Measurements from ENCODE around the gene POPDC3.
"Not testable (repeated sequence)": the region's sequence is repeated elsewhere in the genome, so short reads cannot be mapped to it uniquely, and the experiment has no call there.

POPDC3 gene

DNA sequence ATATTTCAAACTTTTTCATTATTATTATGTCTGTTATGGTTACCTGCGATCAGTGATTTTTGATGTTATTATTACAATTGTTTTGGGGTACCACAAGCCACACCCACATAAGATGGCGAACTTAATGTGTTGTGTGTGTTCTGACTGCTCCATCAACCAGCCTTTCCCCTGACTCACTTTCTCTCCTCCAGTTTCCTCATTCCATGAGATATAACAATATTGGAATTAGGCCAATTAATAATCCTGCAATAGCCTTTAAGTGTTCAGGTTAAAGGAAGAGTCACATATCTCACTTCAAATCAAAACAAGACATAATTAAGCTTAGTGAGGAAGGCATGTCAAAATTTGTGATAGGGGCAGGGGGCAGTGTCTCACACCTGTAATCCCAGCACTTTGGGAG is 16.3 kb upstream of the POPDC3 start:
- no peak for DNase-seq (ENCODE audit: low read depth)

DNA sequence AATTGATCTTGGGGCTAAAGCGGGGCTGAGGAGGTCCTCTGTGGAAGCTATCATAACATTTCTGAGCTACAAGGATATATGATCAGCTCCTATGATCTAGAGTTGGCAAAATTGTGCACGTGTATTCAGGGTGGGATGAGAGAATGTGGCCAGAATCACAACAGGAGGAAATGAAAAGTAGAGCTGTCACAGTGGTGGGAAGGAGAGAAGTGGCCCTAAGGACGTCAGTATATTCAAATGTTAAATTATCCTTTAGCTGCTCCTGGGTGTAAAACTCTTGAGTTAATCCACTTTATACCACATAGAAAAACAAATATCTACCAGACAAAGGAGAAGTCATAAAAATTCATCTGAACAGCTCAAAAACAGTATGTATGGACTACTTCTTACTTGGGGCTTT is 14.8 kb upstream of the POPDC3 start:
- DNase-seq (ENCODE audit: low read depth), result no peak

DNA sequence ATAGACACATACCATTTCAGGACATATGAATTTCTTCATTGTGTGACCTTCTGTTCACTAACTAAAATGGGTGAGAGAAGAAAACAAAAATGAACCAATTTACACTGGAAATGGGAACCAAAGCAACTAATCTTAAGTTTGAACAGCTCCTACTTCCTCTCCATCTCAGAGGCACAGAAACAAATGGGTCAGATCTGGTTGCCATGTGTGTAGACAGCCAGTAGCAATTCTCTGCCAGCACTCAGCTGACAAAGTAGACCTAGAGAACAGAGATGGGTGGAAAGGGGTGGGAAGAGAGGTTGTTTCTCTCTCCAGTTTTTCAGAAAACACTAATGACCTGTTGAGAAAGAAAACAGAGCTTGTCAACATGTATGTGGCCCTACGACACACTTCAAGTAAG is 14.3 kb upstream of the POPDC3 start:
- DNase-seq (ENCODE audit: low read depth), result no peak

DNA sequence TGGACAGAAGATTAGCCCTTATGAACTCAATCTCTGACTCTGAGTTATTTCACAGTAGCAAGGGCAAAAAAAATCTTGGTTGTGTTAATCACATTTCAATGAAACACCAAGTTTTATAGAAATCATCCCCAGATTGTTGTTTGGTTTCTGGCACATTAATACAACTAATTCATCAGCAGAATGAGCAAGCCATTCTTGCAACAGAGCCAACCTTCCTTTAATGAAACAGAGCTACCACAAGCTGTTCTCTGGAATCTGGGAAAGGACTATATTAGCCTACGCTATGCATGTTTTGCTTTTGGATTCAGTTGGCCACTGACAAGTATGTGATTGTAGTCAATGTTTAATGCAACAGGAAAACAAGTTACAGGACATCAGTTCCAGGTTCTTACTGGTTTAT is 13.8 kb upstream of the POPDC3 start:
- no peak for DNase-seq (ENCODE audit: low read depth)

DNA sequence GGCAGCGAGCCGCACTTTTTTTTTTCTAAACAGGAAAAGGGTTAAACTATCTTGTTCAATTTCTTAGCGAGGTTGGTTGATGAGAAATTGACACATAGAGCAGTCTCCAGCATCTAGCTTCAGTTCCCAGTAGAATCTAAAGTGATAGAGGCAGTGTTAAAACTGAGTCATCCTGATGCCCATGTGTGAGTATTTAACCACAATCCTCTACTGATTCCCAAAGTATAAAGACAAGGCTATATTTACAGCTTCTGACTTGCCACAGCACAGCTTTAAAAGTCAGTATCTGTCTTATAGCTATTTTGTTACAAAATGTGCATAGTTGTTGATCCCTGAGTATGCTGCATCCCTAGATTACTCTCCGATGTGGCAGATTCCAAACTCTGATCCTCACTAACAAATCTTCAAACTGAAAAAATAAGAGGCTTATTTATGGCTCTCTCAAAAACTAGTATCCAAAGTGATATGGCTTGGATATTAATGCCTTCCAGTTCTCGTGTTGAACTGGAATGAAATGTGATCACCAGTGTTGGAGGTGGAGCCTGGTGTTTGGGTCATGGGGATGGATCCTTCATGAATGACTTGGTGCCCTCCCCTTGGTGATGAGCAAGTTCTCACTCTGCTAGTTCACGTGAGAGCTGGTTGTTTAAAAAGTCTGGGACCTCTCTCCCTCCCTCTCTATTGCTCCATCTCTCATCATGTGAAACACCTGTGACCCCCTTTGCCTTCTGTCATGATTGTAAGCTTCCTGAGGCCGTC is 13.1 kb upstream of the POPDC3 start:
- DNase-seq (ENCODE audit: low read depth), result no peak

DNA sequence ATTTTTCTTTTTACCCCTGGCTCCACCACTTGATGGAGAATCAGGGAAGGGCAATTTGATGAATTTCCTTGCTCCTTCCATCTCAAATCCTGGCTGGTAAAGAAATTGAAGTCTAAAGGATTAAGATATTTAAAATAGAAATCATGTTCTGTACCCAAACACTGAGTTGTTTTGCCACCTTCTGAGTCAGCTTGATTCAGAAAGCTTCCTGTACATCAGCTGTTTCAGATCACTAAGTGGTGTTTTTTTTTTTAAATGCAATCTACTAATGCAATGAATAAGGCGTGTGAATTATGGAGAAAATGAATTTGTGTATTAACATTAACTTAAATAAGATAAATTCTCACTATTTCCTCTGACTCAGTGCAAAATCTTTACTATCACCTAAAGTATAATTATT is 11.5 kb upstream of the POPDC3 start:
- DNase-seq (ENCODE audit: low read depth), result no peak

DNA sequence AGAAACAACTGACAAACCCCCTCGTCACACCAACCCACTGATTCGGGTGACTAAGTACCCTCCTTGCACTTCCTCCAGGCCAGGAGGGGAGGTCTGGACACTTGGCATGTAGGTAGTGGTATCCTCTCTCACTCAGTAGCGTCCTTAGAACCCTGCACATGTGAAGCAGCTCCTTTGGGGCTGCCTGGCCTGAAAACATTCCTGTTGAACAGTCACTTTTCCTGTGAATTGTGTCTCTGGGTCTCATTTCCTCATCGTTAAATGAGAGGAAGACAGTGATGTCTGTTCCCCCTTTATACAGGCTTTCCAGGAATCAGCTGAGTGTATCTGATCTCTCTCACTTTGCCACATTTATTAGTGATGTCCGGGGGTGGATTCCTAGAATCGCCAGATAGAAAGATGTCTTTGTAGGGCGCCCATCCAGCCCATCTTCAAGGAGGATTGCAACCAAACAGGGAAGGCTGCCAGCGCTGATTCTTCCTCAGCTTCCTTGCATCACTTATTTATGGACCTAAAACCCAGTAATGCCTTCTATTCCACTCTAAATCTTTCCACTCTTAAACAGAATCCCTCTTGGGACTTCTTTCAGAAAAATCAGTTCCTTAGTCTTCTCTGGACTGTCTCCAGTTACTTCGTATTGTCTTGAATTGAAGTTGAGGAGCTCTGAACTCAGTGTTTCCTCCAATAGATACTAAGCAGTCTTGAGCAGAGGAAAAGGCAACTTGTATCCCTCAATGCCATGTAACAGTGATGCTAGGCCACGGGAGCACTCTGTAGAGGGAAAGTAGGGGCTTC is 9.4 kb upstream of the POPDC3 start:
- DNase-seq (ENCODE audit: low read depth), result no peak

DNA sequence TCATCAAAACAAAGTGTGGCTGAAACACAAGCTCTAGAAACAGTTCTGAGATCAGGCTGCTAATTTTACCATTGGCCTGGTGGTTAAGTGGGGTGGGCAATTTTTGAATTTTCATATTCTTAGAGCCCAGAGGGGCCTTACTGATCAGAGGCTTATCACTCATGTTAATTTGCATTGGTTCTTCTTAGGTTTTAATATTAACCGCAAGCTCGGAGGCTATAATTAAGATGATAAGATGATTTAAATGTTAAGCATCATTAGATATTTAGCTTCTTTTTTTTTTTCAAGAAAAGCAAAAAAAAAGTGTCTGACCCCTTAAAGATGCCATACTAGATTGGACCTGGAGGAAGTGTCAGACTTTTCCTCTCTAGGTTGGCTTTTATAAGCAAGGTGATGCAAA is 8.4 kb upstream of the POPDC3 start:
- no peak for DNase-seq (ENCODE audit: low read depth)

DNA sequence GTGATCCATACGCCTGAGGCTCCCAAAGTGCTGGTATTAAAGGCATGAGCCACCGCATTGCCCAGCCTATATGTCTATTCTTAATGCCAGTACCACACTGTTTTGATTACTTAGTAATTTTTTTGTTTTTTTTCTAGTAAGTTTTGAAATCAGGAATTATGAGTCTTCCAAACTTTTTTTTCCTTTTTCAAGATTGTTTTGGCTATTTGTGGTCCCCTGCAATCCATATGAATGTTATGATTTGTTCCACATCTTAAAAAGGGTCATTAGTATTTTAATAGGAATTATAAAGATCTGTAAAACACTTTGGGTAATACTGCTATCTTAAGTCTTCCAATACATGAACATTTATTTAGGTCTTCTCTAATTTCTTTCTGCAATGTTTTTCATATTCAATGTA is 6.8 kb upstream of the POPDC3 start:
- no peak for DNase-seq (ENCODE audit: low read depth)

DNA sequence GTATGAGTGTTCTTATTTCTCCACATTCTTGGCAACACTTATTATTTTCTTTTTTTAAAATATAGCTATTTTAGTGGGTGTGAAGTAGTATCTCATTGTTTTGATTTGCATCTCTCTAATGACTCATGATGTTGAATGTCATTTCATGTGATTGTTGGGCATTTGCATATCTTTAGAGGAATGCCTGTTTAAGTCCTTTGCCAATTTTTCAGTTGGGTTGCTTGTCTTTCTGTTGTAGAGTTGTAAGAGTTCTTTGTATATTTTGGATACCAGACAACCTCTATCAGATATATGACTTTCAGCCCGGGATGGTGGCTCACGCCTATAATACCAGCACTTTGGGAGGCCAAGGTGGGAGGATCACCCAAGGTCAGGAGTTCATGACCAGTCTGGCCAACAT is 5.1 kb upstream of the POPDC3 start:
- no peak for DNase-seq (ENCODE audit: low read depth)

DNA sequence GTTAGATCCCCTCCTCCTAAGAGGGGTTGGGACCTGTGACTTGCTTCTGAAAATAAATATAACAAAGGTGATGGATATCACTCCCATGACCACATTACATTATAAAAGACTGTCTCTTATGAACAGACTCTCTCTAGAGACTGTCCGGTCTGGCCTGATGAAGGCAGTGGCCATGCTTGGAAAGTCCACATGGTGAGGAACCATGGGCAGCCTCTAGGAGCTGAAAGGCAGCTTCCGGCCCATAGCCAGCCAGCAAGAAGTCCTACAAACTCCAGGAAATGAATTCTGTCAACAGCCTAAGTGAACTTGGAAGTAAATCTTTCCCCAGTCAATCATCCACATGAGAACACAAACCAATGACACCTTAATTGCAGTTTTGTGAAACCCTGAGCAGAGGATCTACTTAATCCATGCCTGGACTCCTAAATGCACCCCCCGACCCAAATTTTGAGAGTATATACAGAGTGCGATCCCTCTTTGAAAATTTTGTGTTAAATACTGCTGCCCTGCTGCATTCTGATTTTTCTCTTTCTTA is 2.2 kb upstream of the POPDC3 start:
- no peak for DNase-seq (ENCODE audit: low read depth)

DNA sequence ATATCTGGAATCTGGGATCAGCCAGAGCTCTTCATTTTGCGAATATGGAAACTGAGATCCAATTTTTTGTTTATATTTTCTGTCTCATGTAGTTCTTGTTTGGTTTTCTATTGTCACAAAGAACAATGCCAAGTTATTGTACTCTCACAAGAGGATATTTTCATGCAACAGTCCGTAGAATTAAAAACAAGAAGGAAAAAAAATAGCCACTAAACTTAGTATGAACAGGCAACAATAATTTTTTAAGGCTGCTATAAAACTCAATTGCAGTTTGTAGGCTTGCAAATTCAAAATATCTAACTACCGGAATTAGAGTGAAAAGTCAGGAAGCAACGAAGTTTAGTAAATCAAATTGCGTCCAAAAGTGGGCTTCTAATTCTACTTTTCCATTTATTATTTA is 1.2 kb downstream of the POPDC3 start:
- DNase-seq (ENCODE audit: low read depth), result no peak

DNA sequence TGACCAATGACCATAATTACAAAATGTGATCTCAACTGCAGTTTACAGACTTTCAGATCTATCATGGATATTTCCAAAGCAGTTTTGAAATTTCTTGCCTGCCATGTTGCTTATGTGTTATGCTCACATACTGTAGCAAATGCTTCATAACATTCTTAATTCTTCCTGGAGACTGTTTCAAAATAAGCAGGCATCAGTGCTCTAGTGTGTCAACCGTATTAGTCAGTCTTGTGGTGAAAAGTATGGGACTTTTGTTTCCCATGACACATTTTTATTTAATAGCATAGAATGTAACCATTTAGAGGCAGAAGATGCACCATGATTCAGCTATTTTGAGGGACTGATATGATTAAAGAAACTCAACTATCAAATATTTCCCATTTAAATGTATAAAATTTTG is 1.7 kb downstream of the POPDC3 start:
- no peak for DNase-seq (ENCODE audit: low read depth)

DNA sequence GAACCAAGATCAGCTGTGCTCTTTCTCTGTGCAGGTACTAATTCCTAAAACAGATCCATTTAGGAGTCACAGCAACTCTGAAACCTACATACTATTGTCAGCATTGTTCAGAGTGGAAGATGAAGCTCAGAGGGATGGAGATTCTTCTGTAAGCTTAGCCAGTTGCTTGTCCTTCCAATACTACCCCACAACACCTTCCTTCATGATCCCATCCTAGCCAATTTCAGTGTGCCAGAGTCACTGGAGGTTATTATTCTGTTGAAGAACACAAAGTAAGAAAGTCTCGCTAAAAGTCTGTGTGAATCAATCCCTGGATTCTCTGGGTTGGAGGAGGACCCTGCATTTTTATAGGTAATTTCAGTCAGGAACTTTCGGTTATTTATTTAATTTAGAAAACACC is 2.3 kb downstream of the POPDC3 start:
- DNase-seq (ENCODE audit: low read depth), result no peak

DNA sequence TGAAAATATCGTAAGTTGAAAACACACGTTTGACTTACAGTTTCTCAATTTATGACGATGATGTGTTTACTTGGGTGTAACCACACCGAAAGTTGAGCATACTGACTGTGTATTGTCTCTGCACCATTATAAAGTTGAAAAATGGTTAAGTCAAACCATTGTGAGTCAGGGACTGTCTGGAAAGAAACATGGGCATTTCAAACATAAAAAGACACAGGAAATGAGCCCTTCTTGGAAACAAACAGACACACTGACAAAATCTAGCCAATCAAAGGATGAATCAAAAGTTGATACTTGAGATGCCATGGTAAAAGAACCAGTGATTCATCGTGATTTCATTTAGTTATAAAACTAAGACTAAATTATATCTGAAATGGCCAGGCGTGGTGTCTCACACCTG is 5.3 kb downstream of the POPDC3 start:
- no peak for DNase-seq (ENCODE audit: low read depth)

DNA sequence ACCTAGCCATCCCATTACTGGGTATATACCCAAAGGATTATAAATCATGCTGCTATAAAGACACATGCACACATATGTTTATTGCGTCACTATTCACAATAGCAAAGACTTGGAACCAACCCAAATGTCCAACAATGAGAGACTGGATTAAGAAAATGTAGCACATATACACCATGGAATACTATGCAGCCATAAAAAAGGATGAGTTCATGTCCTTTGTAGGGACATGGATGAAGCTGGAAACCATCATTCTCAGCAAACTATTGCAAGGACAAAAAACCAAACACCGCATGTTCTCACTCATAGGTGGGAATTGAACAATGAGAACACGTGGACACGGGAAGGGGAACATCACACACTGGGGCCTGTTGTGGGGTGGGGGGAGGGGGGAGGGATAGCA is 7.3 kb downstream of the POPDC3 start:
- not testable (repeated sequence) for DNase-seq (ENCODE audit: low read depth)

DNA sequence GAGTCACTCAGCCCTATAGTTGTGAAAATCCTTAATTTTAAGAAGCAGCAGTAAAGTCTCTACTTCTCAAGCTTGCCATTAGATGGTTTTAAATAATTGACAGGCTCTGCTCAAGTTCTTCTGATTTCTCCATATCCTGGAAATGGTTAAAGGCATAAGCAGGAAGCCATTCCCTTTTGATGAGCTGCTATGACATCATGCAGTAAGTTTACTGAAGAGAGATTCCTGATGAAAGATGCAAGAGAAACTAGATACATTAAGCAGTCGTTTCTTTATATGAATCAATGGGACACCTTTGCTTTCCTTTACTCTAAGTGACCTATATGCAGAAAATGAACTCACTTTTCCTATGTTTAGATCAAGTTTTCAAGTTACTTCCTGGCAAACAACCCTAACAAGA is 9.8 kb downstream of the POPDC3 start:
- DNase-seq (ENCODE audit: low read depth), result no peak

DNA sequence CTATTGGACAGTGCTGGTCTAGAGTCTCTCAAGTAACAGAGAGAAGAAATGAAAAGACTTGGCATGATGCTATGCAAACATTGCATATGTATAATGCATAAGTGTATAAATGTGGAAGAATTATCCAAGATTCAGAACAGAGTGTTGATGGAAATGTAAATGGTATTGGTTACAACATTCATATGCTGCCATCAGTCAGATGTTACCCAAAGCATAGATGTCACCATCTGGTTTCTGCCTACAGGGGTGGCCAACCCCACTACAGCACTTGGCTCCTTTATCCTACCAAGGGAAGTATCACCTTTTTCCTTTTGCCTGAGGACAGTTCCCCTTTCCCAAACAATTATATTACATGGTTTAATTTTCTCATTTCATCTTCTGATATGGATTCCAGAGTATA is 11.9 kb downstream of the POPDC3 start:
- no peak for DNase-seq (ENCODE audit: low read depth)

DNA sequence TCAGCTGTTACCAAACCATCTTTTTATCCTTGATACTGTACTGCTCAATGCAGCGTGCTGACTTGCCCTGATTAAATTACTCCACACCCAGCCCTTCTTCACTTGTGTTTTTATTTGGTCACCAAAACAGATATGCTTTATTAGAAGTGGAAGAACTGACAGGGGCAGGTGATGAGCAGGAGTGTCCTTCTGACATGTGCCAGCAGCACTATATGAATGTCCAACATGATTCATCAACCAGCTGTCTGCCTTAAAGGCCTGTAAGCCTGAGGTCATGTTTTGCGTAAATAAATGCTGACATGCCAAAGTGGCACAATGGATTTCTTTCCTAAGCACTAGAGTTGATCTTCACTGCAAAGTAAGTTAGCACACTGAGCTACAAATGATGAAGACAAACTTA is 15.4 kb downstream of the POPDC3 start:
- no peak for DNase-seq (ENCODE audit: low read depth)

DNA sequence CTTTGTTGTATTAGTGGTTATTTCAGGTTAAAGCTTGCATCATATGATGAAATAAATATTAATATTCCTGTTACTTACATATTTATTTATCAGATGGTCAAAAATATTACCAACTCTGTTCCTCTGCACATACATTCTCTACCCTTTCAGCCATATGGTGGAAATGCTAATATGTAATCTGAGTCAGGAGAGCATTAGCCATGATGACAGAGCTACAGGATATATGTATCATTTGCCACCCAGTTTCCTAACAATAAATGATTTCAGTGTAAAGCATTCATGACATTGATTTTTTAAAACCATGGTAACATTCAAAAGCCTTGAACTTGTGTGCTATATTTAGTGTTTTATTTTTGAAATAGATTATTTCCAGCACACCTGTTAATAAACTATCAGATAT is 16.6 kb downstream of the POPDC3 start:
- no peak for DNase-seq (ENCODE audit: low read depth)

DNA sequence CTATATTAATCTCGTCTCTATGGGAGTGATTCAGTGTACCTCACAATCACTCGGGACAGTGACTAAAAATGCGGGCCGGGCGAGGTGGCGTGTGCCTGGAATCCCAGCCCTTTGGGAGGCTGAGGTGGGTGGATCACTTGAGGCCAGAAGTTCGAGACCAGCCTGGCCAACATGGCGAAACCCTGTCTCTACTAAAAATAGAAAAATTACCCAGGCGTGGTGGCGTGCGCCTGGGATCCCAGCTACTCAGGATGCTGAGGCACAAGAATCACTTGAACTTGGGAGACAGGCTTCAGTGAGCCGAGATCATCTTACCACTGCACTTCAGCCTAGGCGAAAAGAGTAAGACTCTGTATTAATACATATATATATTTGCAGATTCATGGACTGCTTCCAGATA is 17.4 kb downstream of the POPDC3 start:
- no peak for DNase-seq (ENCODE audit: low read depth)

DNA sequence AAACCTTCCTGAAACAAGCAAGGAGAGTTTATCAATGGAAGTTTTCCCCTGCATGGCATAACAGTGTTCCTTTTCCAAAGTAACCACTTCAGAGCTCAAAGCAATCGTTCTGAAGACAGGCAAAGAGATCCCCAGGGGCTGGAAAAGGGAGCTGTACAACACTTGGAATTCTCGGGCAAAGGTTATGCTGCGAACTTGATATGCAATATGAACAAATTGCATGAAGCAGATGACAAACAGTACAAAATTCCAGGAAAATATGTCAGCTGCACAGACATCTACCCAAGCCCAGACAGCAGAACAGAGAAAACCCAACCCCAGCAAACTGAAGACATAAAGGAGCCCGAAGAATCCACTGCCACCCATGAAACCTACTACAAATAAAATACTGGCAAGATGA is 18.4 kb downstream of the POPDC3 start:
- DNase-seq (ENCODE audit: low read depth), result no peak

DNA sequence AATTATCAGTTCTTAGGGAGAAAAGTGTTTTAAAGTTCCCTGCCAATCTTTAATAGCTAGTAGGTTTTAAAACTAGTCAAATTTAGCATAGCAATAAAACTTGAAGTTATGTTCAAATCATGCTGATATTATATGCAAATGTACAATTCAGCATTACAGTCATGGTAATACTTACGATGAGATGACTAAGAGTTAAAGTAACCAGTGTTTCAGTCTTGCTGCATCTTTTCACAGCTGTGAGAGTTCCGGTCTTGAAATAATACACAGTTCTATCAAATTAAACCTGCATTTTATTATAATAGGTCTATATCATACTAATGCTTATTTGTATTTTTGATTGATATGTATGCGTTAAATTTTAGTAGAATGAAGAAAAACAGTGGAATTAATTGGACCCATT is 26.1 kb downstream of the POPDC3 start:
- no peak for DNase-seq (ENCODE audit: low read depth)

DNA sequence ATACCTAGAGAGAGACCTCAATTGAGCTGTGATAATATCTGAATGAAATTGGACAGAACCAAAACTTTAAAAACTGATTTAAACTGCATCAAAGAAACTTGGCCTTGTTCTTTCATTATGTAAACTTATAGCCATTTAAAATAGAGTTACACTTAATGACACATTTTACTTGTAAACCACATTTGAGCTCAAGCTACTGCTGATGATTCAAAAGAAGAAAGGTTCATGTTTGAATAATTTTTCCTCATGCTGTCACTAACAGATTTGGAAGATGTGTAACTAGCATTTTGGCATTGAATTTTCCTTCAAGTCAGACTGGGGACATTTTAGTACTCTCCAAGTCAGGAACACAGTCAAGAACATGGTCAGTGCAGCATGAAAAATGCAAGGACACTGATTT is 26.9 kb downstream of the POPDC3 start:
- DNase-seq (ENCODE audit: low read depth), result no peak

Data from stimulated activated CD4-positive, alpha-beta T cell treated with anti-CD3 and anti-CD28 coated beads, Interleukin-2, amount 100 ng/mL, for 4 hours (primary cell).